ENCODE results near the gene HOXA6.

Gene HOXA6

GRCh38 chr7:27184337-27185012 lies 36.9 kb upstream of the HOXA6 start:
- no peak for DNase-seq (ENCODE audit: low spot score)

DNA sequence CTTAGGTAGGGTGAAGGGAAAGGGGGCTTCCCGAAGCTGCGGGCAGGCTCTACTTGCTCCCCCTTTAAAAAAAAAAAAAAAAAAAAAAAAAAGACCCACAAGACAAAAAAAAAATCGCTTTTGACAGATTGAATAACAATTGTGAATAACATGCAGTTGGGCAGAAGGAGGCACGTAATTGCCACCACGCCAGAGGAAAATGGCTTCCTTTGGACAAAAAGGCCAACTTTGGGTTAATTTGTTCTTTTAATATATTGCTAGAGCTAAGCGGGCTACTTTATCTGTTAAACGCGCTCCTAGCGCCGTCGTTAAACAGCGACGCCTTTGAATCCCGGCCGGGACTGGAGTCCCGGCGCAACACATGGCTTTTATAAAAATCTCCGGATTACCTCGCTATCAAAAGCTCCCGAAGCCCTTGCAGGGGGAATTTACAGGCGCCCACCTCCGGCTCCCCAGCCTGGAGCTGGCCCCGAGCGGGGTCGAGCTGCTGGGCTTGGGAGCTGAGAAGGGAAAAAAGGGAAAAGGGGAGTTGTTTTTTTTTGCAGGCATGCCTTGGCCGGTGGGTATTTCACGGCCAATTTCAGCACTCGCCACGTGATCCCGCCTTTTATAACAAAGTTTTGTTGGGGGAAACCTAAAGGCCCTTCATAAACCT lies 36.2 kb upstream of the HOXA6 start:
- DNase-seq (ENCODE audit: low spot score): peak; percentile 66

- DNase-seq (ENCODE audit: low spot score): peak; percentile 75
Observed at GRCh38 chr7:27182861-27183681, 35.5 kb upstream of the HOXA6 start.

GRCh38 chr7:27182285-27182841 lies 34.8 kb upstream of the HOXA6 start:
- DNase-seq (ENCODE audit: low spot score): peak; percentile 65

GRCh38 chr7:27181795-27182275 lies 34.3 kb upstream of the HOXA6 start:
- DNase-seq (ENCODE audit: low spot score): peak; percentile 63

DNA sequence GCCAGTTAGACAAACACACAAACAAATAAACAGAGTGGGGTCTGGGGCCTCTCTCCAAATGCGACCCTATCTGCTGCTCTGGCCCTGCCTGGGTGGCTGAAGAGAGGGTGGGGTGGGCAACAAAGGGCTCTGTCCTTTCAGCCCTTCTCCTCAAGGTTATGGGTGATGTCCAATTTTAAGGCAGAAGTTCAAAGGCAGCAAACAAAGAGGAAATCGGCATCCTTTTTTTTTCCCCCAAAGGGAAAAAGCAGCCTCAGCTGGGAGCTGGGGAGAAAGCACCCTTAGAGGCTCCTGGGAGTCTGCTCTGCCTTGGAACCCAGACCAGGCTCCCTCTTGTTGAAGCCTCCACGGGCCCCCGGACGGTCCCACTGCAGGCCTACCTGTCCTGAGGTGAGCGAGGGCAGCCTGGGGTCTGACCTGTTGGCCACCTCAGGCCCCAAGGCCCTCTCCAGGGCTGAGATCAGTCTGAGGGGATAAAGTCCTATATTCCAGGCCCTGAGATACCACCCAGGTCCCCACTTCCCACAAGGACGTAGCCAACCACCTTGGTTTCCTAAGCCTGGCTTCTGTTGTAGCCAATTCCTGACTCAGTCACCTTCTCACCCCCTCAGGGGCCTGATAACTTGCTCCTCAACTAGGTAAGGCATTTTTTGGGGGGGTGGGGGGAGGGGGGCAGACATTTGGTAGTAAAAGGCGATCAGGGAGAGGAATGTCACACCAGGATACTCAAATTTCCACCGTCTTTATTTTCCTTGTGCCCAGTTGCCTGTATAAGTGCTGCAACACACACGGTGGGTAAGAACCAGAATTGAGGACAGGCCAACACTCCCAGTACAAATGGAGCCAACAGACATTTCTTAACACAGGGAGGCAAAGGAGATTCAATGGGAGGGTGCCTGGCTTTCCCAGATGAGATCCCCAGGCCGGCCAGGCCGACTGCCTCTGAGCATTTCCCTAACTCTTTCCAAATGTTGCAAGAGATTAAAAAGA lies 33.2 kb upstream of the HOXA6 start:
- DNase-seq (ENCODE audit: low spot score): peak; percentile 62

- peak; percentile 94 for DNase-seq (ENCODE audit: low spot score)
Observed at GRCh38 chr7:27179503-27180430, 32.2 kb upstream of the HOXA6 start.

DNA sequence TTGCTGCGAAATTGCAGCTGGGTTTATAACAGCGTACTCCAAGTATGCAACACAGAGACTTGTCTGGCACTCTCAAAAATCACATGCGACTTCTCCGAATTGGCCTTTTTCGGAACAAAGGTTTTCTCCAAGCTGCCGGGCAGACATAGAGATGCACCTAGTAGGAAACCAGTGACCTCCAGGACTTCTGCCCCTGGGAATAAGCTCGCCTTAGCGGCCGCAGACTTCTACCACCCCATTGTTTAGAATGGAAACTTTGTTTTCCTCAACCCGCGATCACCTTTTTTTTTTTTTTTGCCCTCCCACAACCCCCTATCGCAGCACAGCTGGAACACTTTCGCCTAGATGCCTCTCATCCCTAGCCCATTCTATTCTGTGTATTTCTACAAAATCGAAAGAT lies 31.5 kb upstream of the HOXA6 start:
- DNase-seq (ENCODE audit: low spot score): peak; percentile 69

GRCh38 chr7:27178366-27178765 lies 30.8 kb upstream of the HOXA6 start:
- peak; percentile 51 for DNase-seq (ENCODE audit: low spot score)

GRCh38 chr7:27177795-27178320 lies 30.3 kb upstream of the HOXA6 start:
- peak; percentile 67 for DNase-seq (ENCODE audit: low spot score)

DNA sequence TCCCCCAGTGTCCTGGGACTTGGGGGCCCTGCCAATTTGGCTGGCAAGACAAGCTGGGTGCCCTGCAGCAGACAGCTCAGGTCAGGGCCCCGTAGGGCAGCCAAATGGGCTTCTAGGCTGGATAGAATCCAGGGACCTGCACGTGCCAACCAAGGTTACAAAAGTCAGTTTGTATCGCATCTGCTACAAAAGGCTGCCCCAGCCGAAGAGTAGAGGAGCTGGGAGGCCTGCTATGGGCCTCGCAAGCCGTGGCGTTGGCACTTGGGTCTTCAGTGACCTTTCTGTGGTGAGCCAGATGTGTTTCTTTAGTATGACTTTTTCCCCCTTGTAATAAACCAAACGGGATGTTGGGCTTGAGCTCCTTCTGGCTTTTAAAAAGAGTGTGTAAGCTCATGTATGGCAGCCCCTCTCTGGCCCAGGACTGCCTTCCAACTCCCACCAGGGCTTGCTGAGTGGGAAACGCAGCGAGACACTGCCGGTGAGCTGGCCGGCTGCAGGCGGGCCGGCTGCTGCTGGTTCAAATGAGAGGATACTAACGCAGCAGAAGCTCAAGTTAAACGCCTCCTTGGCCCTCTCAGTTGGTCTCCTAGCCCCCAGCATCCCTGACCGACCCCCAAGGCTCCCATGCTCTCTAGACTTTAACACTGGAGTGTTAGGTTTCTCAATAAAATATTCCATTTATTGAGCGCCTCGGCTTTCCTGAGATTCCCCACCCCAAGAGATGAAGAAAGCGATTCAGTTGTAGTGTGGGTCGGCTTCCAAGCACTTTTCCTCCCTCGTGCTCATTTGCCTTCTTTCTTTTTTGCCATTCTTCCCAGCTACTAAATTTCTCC lies 29.6 kb upstream of the HOXA6 start:
- DNase-seq (ENCODE audit: low spot score): peak; percentile 71

DNA sequence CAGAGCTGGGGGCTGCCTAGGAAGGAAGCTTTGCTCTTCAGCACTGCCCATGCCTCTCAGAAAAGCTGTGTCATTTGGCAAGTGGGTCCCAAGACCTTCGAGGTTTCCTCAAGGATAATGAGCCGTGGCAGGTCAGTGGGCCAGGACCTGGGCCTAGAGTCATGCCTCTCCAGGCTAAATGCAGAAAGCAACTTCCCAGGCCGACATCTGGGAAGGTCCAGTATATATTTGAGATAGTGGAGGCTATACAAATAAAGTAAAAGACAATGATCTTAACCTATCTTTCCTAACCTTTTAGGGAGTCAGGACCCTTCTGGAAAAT lies 28.9 kb upstream of the HOXA6 start:
- DNase-seq (ENCODE audit: low spot score): no peak

DNA sequence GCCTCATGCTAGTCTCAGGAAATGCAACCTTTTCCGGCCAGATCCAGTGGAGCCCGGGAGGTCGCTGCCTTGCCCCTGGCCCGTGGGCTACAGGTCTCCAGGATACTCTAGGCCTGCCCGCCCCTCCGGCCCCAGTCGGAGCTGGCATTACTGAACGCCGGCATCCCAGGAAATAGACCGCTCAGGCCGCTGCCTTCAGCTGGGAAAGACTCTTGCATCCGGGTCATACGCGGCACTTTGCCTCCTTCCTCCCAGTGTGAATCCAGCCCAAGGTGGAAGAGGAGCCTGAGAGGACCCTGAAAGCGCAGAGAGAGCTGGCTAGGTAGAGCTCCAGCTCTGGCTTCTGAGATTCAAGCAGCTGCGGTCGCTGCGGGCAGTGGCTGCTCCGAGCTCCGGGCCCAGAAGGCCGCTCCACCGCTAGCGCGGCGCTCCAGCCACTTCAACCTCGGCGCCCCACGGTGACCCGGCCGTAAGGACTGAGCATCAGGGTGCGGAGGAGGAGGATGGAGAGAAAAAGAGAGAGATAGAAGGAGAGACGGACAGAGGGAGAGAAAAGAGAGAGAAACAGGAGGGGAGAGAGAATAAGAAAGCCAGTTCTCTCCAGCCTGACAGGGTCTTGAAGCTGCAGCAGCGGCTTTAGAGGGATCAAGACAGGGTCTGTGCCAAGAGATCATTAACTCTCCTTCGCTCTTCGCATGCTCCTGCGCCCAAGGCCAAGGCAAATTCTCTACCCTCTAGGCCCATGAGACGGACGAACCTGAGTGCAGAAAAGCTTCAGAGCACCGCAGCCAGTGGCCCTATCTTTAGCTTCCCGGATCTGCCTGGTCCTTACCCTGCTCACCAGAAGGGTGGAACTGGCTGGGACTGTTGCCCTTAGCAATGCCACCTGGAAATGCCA lies 28.3 kb upstream of the HOXA6 start:
- peak; percentile 64 for DNase-seq (ENCODE audit: low spot score)

DNA sequence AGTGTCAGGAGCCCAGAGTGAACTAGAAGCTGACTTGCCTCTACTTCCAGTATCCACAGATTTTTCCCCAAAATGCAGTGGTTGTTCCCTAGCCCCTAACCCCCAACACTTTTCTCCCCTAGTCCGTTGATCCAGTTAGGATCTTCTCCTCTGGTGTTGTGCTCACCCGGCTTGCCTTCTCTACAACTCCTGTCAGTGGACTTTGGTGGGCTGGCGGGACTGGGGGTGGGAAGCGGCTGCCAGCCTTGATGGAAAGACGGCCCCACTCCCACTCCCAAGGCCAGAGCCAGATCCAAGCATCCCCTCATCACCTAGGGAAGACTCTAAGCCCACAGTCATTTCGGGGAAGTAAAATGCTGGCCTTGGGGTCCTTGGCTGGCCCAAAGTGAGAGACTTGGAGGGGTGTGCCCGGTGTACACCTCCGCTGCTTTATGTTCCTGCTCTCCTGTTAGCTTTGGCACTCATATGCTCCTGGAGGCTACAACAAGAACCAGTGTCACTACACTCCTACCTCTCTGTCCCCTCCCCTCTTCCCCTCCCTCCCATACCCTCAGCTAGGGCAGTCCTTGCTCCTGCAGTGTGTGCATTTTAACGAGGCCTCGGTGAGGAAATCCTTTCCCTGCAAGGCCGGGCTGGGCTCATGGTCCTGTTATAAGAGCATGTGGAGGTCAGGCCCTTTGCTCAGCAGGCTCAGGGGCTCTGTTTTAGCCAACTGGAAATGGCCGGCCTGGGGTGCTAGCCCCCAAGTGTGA lies 27.5 kb upstream of the HOXA6 start:
- DNase-seq (ENCODE audit: low spot score): peak; percentile 83

DNA sequence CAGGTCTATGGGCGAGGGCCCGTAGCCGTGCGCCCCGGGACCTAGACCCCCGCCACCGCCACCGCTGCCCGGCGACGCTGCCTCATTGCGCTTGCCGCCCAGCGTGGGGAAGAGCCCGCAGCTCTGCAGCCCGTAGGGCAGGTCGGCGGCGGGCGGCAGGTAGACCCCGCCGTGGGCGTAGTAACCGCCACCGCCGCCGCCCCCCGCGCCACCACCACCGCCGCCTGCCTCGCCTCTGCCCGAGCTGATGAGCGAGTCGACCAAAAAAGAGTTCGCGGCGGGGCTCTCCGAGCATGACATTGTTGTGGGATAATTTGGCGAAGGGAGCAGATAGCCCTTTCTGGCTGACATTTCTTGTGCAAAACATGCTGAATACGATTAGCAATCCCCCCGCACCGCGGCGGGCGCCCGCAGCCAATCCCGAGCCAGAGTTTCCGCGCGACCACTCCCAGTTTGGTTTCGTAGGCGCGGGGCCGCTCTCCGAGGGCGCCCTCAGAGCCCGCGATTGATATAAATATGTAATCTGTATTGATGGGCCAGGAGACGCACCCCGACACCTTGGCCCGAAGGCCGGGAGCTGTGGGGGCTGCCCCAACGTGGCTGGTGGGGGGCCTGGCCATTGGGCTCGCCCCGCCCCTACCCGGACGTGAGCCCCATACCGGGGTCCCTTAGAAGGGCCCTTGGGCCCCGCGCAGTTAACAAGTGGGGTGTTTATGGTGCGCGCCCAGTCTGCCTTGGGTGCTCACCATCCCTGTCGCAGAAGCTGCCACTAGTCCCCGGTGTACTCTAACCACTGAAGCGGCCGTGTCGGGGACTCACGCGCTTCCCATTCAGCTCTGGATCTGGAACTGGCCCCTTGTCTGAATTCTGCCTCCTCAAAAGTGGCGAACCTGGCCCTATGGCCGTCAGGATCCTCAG lies 26.6 kb upstream of the HOXA6 start, which contains the start of gene HOXA10:
TSS of gene HOXA10 (minus strand) at position 365 of the 918 bp plus-strand sequence. CDS start at position 351, 14 bp downstream.
- peak; percentile 89 for DNase-seq (ENCODE audit: low spot score)

- peak; percentile 70 for DNase-seq (ENCODE audit: low spot score)
Observed at GRCh38 chr7:27173511-27173955, 26.0 kb upstream of the HOXA6 start.

Measured in left forelimb (tissue), 1 donor.